OCI-LY1 (cell line): Measurements from ENCODE around the gene RPL28.
"Not testable (repeated sequence)": the region's sequence is repeated elsewhere in the genome, so short reads cannot be mapped to it uniquely, and the experiment has no call there.

Experiments
- H2AFZ ChIP-seq: fragments of 200-600 bp; sonication (generic), shearing (Covaris generic); 2 replicates; pipeline ENCODE4 v1.6.0; 2014; ENCODE audit warnings: antibody characterized with exemption, mild to moderate bottlenecking, low read length
- H3F3A ChIP-seq: fragments of 200-600 bp; sonication (generic), shearing (Covaris generic); 2 replicates; pipeline ENCODE4 v1.6.0; 2014; ENCODE audit warnings: mild to moderate bottlenecking, antibody characterized with exemption, low read length, moderate library complexity; ENCODE audit not compliant: insufficient read depth
- H3K27ac ChIP-seq: fragments of 200-600 bp; sonication (generic); 2 replicates; pipeline ENCODE4 v1.5.1; 2014; ENCODE audit warnings: low read length, mixed run types, mild to moderate bottlenecking, low read depth; ENCODE audit not compliant: poor library complexity, severe bottlenecking
- H3K27me3 ChIP-seq: fragments of 200-600 bp; sonication (generic); 2 replicates; pipeline ENCODE4 v1.6.0; 2014; ENCODE audit warnings: antibody characterized with exemption, mild to moderate bottlenecking, low read length, moderate library complexity; ENCODE audit not compliant: insufficient read depth
- H3K36me3 ChIP-seq: fragments of 200-600 bp; sonication (generic); 2 replicates; pipeline ENCODE4 v1.6.1; 2014; ENCODE audit warnings: mild to moderate bottlenecking, antibody characterized with exemption, low read length, moderate library complexity, mixed read lengths; ENCODE audit not compliant: insufficient read depth
- H3K4me1 ChIP-seq: fragments of 200-600 bp; sonication (generic); 2 replicates; pipeline ENCODE4 v1.5.1; 2014; ENCODE audit warnings: mild to moderate bottlenecking, low read length, moderate library complexity; ENCODE audit not compliant: insufficient read depth, severe bottlenecking
- H3K4me2 ChIP-seq: fragments of 200-600 bp; sonication (generic), shearing (Covaris generic); 2 replicates; pipeline ENCODE4 v1.6.1; 2014; ENCODE audit warnings: low read length
- H3K4me3 ChIP-seq: fragments of 200-600 bp; sonication (generic); 2 replicates; pipeline ENCODE4 v1.5.1; 2014; ENCODE audit warnings: low read length, low read depth, mild to moderate bottlenecking, mixed read lengths; ENCODE audit not compliant: poor library complexity, severe bottlenecking
- H3K79me2 ChIP-seq: fragments of 200-600 bp; shearing (Covaris generic); 2 replicates; pipeline ENCODE4 v1.6.1; 2016; ENCODE audit warnings: mixed run types, low read length, mixed read lengths; ENCODE audit not compliant: insufficient read depth
- H3K9ac ChIP-seq: fragments of 200-600 bp; sonication (generic), shearing (Covaris generic); 2 replicates; pipeline ENCODE4 v1.6.1; 2014; ENCODE audit warnings: mild to moderate bottlenecking, low read length, mixed read lengths
- H3K9me2 ChIP-seq: fragments of 200-600 bp; sonication (generic), shearing (Covaris generic); 2 replicates; pipeline ENCODE4 v1.6.1; 2014; ENCODE audit warnings: low read depth, mild to moderate bottlenecking, low read length, mixed read lengths
- H3K9me3 ChIP-seq: fragments of 200-600 bp; shearing (Covaris generic); 2 replicates; pipeline ENCODE4 v1.6.1; 2014; ENCODE audit warnings: low read length, mixed read lengths
- H4K20me1 ChIP-seq: fragments of 200-600 bp; sonication (generic), shearing (Covaris generic); 2 replicates; pipeline ENCODE4 v1.6.0; 2016; ENCODE audit warnings: mild to moderate bottlenecking, low read length; ENCODE audit not compliant: insufficient read depth
- CTCF ChIP-seq: fragments of 200-600 bp; sonication (generic), shearing (Covaris generic); IDR thresholded peaks from 2 replicates; pipeline ENCODE4 v1.5.1; 2017; ENCODE audit warnings: mild to moderate bottlenecking, antibody characterized with exemption, low read length, moderate library complexity, mixed read lengths
- EZH2 ChIP-seq: fragments of 200-600 bp; sonication (generic), shearing (Covaris generic); IDR thresholded peaks from 2 replicates; pipeline ENCODE4 v1.8.0; 2017; ENCODE audit warnings: borderline replicate concordance, mixed run types, mild to moderate bottlenecking, antibody characterized with exemption, low read length, moderate library complexity, mixed read lengths

Gene RPL28

GRCh38 chr19:55407800-55408532 lies 22.2 kb downstream of the RPL28 start:
- Histone ChIP-seq H3K27me3 (no peaks in the 10 kb centered on the region), H3K9me2 (no peaks in the 10 kb centered on the region), H3K4me3 (peak overlapping the region; percentile 97), H3K9me3 (no peaks in the 10 kb centered on the region), H3K9ac (peak overlapping the region; percentile 99), H2AFZ (no peak overlapping the region), H3F3A (no peaks in the 10 kb centered on the region), H3K4me1 (peaks cover 26% of the 10 kb centered on the region), H3K4me2 (peak overlapping the region; percentile 93), H3K27ac (peak overlapping the region; percentile 96), H3K36me3 (peaks cover 44% of the 10 kb centered on the region), H3K79me2 (peaks cover 19% of the 10 kb centered on the region), H4K20me1 (no peaks in the 10 kb centered on the region)
- TF ChIP-seq EZH2 (no peak), CTCF (no peak)

- no peak overlapping the region for H2AFZ ChIP-seq
- H3F3A ChIP-seq = no peaks in the 10 kb centered on the region
- H3K9me3 ChIP-seq = no peaks in the 10 kb centered on the region
- H3K9ac ChIP-seq = peak overlapping the region; percentile 51; the same call in 1 of the 2 replicates
- no peaks in the 10 kb centered on the region for H3K27me3 ChIP-seq
- peaks cover 19% of the 10 kb centered on the region for H3K79me2 ChIP-seq
- H3K9me2 ChIP-seq = no peaks in the 10 kb centered on the region
- peak overlapping the region; percentile 42 for H3K4me3 ChIP-seq
- H4K20me1 ChIP-seq = no peaks in the 10 kb centered on the region
- H3K27ac ChIP-seq = peak overlapping the region; percentile 96
- H3K4me1 ChIP-seq = peaks cover 26% of the 10 kb centered on the region
- peak overlapping the region; percentile 68 for H3K4me2 ChIP-seq
- peaks cover 38% of the 10 kb centered on the region for H3K36me3 ChIP-seq
- TF ChIP-seq EZH2 (no peak), CTCF (no peak)
These were observed 22.8 kb downstream of the RPL28 start for GRCh38 chr19:55408533-55408872.

DNA sequence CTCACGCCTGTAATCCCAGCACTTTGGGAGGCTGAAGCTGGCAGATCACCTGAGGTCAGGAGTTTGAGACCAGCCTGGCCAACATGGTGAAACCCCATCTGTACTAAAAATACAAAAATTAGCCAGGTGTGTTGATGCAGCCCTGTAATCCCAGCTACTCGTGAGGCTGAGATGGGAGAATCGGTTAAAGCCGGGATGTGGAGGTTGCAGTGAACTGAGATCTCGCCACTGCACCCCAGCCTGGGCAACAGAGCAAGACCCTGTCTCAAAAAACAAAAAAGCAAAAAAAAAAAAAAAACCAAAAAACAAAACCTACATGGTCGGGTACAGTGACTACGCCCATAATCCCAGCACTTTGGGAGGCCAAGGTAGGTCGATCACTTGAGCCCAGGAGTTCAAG lies 23.4 kb downstream of the RPL28 start:
- H3K27ac ChIP-seq = not testable (repeated sequence)

GRCh38 chr19:55410168-55410567 lies 24.4 kb downstream of the RPL28 start:
- no peaks in the 10 kb centered on the region for H3K9me3 ChIP-seq
- H3K4me1 ChIP-seq = peaks cover 23% of the 10 kb centered on the region
- no peak overlapping the region for H3K9ac ChIP-seq
- H3K9me2 ChIP-seq = no peaks in the 10 kb centered on the region
- H3K36me3 ChIP-seq = peaks cover 26% of the 10 kb centered on the region
- H2AFZ ChIP-seq = no peak overlapping the region
- H3K4me2 ChIP-seq = no peak overlapping the region
- no peak overlapping the region for H3K4me3 ChIP-seq
- H3K27me3 ChIP-seq = no peaks in the 10 kb centered on the region
- no peak for TF ChIP-seq CTCF
- no peak for TF ChIP-seq EZH2
- H3F3A ChIP-seq = no peaks in the 10 kb centered on the region
- H4K20me1 ChIP-seq = no peaks in the 10 kb centered on the region
- peaks cover 19% of the 10 kb centered on the region for H3K79me2 ChIP-seq
- H3K27ac ChIP-seq = no peak overlapping the region

More for the DNA sequence above, 23.4 kb downstream of the RPL28 start:
- H3K4me3 ChIP-seq, H3K9ac ChIP-seq, H3F3A ChIP-seq, H3K9me2 ChIP-seq, H3K27me3 ChIP-seq, H3K4me2 ChIP-seq, H4K20me1 ChIP-seq, H2AFZ ChIP-seq, H3K9me3 ChIP-seq: not testable (repeated sequence)
- peaks cover 33% of the 10 kb centered on the region for H3K36me3 ChIP-seq
- H3K79me2 ChIP-seq = peaks cover 19% of the 10 kb centered on the region
- peaks cover 26% of the 10 kb centered on the region for H3K4me1 ChIP-seq
